ENCODE results near the gene ACAD8.

ACAD8 gene

GRCh38 chr11:134223121-134223520, 30.2 kb upstream of the ACAD8 start:
- Histone ChIP-seq H3K9ac (ENCODE audit: low read length) (peak overlapping the region; percentile 96), H3K27me3 (replicated peaks; ENCODE audit: insufficient read depth, low read length) (no peaks in the 10 kb centered on the region), H3K9me2 (replicated peaks; ENCODE audit: insufficient read depth, low read length) (no peaks in the 10 kb centered on the region), H3K36me3 (replicated peaks; ENCODE audit: insufficient read depth, low read length) (no peaks in the 10 kb centered on the region; the same call in 1 of the 2 replicates), H3K4me1 (ENCODE audit: low read length) (peaks cover 32% of the 10 kb centered on the region), H3K9me3 (replicated peaks; ENCODE audit: insufficient read depth, low read length) (no peaks in the 10 kb centered on the region), H3K4me3 (ENCODE audit: low read length) (peak overlapping the region; percentile 95), H2AFZ (ENCODE audit: low read length) (peak overlapping the region; percentile 36; the same call in 1 of the 2 replicates), H3K27ac (ENCODE audit: low read length) (peak overlapping the region; percentile 90; the same call in 1 of the 2 replicates), H3K4me2 (ENCODE audit: low read depth, low read length) (peak overlapping the region; percentile 74), H3K79me2 (ENCODE audit: low read length) (peaks cover 88% of the 10 kb centered on the region), H3F3A (ENCODE audit: insufficient read depth, low read length) (peaks cover 3% of the 10 kb centered on the region; the same call in 1 of the 2 replicates), H4K20me1 (ENCODE audit: insufficient read depth, low read length) (no peaks in the 10 kb centered on the region)
- TF ChIP-seq EZH2phosphoT487 (IDR thresholded peaks at IDR 0.05; ENCODE audit: low read length) (no peak), EZH2 (optimal IDR thresholded peaks at IDR 0.05; ENCODE audit: low read depth, low read length) (no peak), CTCF (IDR thresholded peaks at IDR 0.05; ENCODE audit: low read length) (no peak)
- no peak for DNase-seq

GRCh38 chr11:134223836-134224709, 29.3 kb upstream of the ACAD8 start, which contains the start of the genes NCAPD3 and VPS26B:
TSS of gene NCAPD3 (minus strand) at chr11:134223967. CDS start at chr11:134223926, 41 bp downstream.
TSS of gene VPS26B (plus strand) at chr11:134224671. CDS start at chr11:134225123, 452 bp downstream.
- H3K27me3 ChIP-seq (replicated peaks; ENCODE audit: insufficient read depth, low read length): no peaks in the 10 kb centered on the region
- H2AFZ ChIP-seq (ENCODE audit: low read length): peak within 1 kb of the TSS; percentile 89
- no peaks in the 10 kb centered on the region for H3K9me2 ChIP-seq (replicated peaks; ENCODE audit: insufficient read depth, low read length)
- peaks cover 3% of the 10 kb centered on the region; the same call in 1 of the 2 replicates for H3F3A ChIP-seq (ENCODE audit: insufficient read depth, low read length)
- peak within 1 kb of the TSS; percentile 96 for H3K9ac ChIP-seq (ENCODE audit: low read length)
- no peaks in the 10 kb centered on the region for H4K20me1 ChIP-seq (ENCODE audit: insufficient read depth, low read length)
- peaks cover 35% of the 10 kb centered on the region for H3K4me1 ChIP-seq (ENCODE audit: low read length)
- DNase-seq: peak; percentile 97
- peaks cover 86% of the 10 kb centered on the region for H3K79me2 ChIP-seq (ENCODE audit: low read length)
- H3K4me2 ChIP-seq (ENCODE audit: low read depth, low read length): peak within 1 kb of the TSS; percentile 97
- H3K27ac ChIP-seq (ENCODE audit: low read length): peak within 1 kb of the TSS; percentile 90
- no peaks in the 10 kb centered on the region for H3K9me3 ChIP-seq (replicated peaks; ENCODE audit: insufficient read depth, low read length)
- H3K36me3 ChIP-seq (replicated peaks; ENCODE audit: insufficient read depth, low read length): no peaks in the 10 kb centered on the region; the same call in 1 of the 2 replicates
- no peak for TF ChIP-seq EZH2 (optimal IDR thresholded peaks at IDR 0.05; ENCODE audit: low read depth, low read length)
- no peak for TF ChIP-seq CTCF (IDR thresholded peaks at IDR 0.05; ENCODE audit: low read length)
- no peak for TF ChIP-seq EZH2phosphoT487 (IDR thresholded peaks at IDR 0.05; ENCODE audit: low read length)
- peak within 1 kb of the TSS; percentile 95 for H3K4me3 ChIP-seq (ENCODE audit: low read length)

GRCh38 chr11:134224710-134225664, 28.4 kb upstream of the ACAD8 start:
- no peak for TF ChIP-seq CTCF (IDR thresholded peaks at IDR 0.05; ENCODE audit: low read length)
- no peak for TF ChIP-seq EZH2 (optimal IDR thresholded peaks at IDR 0.05; ENCODE audit: low read depth, low read length)
- no peak for TF ChIP-seq EZH2phosphoT487 (IDR thresholded peaks at IDR 0.05; ENCODE audit: low read length)
- H3K4me2 ChIP-seq (ENCODE audit: low read depth, low read length): peak overlapping the region; percentile 74
- H3K9me3 ChIP-seq (replicated peaks; ENCODE audit: insufficient read depth, low read length): no peaks in the 10 kb centered on the region
- H3K9ac ChIP-seq (ENCODE audit: low read length): peak overlapping the region; percentile 82
- peaks cover 35% of the 10 kb centered on the region for H3K4me1 ChIP-seq (ENCODE audit: low read length)
- peaks cover 3% of the 10 kb centered on the region; the same call in 1 of the 2 replicates for H3F3A ChIP-seq (ENCODE audit: insufficient read depth, low read length)
- H4K20me1 ChIP-seq (ENCODE audit: insufficient read depth, low read length): no peaks in the 10 kb centered on the region
- peak overlapping the region; percentile 95 for H3K4me3 ChIP-seq (ENCODE audit: low read length)
- H3K36me3 ChIP-seq (replicated peaks; ENCODE audit: insufficient read depth, low read length): no peaks in the 10 kb centered on the region; the same call in 1 of the 2 replicates
- DNase-seq: peak; percentile 76
- H3K79me2 ChIP-seq (ENCODE audit: low read length): peaks cover 87% of the 10 kb centered on the region
- no peaks in the 10 kb centered on the region for H3K27me3 ChIP-seq (replicated peaks; ENCODE audit: insufficient read depth, low read length)
- H3K9me2 ChIP-seq (replicated peaks; ENCODE audit: insufficient read depth, low read length): no peaks in the 10 kb centered on the region
- peak overlapping the region; percentile 52; the same call in 1 of the 2 replicates for H3K27ac ChIP-seq (ENCODE audit: low read length)
- H2AFZ ChIP-seq (ENCODE audit: low read length): peak overlapping the region; percentile 82

Measured in MM.1S (cell line).